OCI-M1 (cell line): ENCODE results near the gene MNX1.

Experiments used
- DNase-seq: peaks from one replicate; lab custom pipeline; 2025; lab: John Stamatoyannopoulos, UW

The MNX1 gene

GRCh38 chr7:157010588-157011332 is at the start of gene MNX1:
Gene MNX1 (minus strand): TSS chr7:157010663. CDS start chr7:157010350, 313 bp downstream.
- no peak for DNase-seq

GRCh38 chr7:157059534-157059933 is 49.1 kb upstream of the MNX1 start:
- no peak for DNase-seq

- no peak for DNase-seq
Observed at GRCh38 chr7:157058701-157059100, 48.2 kb upstream of the MNX1 start.

GRCh38 chr7:157058068-157058467 is 47.6 kb upstream of the MNX1 start:
- no peak for DNase-seq

DNA sequence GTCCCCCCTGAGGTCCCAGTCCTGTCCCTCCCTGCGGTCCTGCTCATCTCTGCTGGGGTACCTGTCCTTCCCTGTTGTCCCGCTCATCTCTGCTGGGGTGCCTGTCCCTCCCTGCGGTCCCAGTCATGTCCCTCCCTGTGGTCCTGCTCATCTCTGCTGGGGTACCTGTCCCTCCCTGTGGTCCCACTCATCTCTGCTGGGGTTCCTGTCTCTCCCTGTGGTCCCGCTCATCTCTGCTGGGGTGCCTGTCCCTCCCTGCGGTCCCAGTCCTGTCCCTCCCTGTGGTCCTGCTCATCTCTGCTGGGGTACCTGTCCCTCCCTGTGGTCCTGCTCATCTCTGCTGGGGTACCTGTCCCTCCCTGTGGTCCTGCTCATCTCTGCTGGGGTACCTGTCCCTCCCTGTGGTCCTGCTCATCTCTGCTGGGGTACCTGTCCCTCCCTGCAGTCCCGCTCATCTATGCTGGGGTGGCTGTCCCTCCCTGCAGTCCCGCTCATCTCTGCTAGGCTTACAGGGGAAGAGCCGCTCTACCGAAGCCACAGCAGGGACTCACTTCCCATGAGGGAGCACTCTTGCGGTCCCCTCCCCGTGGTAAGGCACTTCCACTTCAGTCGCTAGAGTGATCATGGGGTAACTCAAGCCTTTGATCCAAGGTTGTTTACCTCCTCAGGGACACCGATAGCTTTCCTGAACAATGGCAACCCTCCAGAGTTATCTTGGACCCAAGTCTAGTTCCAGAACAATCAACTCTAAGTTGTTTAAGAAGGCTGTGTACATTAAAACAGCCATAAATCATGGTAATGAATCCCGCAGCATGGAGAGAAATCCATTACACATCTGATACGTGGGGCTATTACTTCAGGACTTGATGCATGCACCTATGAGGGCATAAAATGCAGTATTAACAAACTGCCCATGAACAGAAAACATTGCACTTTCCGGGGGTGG is 46.8 kb upstream of the MNX1 start:
- DNase-seq, result no peak

DNA sequence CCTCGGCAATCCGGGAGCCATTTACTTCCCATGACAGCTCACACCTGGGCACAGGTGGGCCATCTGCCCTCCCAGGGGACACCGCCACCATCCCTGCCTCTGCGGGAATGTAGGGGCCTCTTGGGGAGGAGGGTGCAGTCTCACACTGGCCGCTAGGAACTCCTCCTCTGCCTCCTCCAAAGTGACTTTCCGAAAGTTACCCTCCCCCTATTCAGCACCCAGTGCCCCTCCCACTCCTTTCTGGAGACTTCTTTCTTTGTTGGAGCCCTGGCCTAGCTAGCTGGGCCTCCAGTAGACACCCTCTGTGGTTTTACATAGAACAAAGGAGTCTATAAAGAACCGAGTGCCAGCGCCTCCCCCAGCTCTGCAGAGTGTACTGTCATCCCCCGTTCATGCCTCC is 45.8 kb upstream of the MNX1 start:
- no peak for DNase-seq

GRCh38 chr7:157054927-157055326 is 44.5 kb upstream of the MNX1 start:
- DNase-seq, result no peak

DNA sequence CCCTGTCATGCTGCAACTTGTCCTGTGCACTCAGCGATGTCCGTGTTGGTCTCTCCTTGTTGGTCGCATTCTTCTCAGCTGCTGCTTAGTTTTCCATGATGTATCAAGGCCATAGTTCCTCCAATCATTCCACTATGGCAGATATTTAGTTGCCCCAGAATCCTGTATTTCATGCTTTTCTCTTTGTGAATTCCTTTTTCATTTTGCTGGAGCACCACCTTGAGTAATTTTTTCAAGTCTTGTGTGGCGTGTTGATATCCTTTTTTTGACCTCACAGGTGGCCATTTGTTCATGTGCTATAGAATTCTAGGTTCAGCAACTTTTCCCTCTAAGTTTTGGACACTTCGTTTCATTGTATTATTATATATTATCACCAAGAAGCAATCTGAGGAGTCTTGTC is 42.7 kb upstream of the MNX1 start:
- DNase-seq, result no peak

GRCh38 chr7:157047148-157047547 is 36.7 kb upstream of the MNX1 start:
- no peak for DNase-seq

DNA sequence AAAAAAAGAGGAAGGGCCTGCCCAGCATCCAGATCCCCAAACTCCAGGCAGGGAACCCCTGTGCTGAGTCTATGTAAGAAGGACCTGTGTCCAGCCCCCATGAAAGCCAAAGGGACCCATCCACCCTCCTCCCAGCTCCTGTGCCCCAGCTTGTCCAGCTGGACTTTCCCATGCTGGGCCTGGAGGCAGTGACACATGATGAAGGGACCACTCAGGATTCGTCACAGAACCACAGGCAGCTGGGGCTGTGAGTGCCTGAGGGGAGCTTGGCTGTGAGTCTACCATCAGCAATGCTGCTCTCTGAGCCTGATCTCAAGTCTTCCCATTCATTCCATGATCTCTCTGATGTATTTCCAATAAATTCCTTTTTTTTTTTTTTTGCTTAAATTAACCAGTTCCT is 36.2 kb upstream of the MNX1 start:
- DNase-seq, result no peak

DNA sequence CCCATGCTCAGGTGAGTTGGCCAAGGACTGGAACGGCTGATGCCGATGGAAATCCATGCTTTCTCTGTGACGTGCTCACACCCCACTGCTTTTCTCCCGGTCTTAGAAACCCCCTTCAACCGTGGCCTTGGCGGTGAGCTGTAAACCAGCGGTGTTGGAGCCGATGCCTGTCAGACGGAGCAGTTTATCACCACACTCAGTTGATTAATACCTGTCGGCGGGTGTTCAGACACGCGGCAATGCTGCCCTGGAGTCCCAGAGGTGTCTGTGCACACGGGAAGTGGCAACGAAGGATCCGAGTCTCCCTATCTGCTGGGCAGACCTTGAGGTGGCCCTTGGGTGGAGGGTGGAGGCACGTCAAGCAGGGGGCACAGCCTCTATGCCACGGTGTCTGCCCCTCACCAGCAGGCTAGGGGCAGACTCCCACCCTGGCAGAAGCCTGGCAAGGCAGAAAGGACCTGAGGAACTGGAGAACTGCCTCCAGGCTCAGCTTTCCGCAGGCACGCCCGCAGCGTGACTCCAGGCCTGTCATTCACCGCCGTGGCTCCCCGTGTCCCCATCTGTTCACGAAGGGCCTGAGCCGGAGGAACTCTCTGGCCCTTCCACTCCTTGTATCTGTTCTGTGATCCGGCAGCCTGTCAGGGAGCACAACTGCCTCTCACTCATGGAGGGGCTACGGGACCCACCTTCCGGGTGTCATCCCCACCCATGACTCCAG is 34.6 kb upstream of the MNX1 start:
- no peak for DNase-seq

GRCh38 chr7:157044147-157044687 is 33.8 kb upstream of the MNX1 start:
- no peak for DNase-seq

- DNase-seq, result no peak
Observed at GRCh38 chr7:157043745-157044144, 33.3 kb upstream of the MNX1 start.

DNA sequence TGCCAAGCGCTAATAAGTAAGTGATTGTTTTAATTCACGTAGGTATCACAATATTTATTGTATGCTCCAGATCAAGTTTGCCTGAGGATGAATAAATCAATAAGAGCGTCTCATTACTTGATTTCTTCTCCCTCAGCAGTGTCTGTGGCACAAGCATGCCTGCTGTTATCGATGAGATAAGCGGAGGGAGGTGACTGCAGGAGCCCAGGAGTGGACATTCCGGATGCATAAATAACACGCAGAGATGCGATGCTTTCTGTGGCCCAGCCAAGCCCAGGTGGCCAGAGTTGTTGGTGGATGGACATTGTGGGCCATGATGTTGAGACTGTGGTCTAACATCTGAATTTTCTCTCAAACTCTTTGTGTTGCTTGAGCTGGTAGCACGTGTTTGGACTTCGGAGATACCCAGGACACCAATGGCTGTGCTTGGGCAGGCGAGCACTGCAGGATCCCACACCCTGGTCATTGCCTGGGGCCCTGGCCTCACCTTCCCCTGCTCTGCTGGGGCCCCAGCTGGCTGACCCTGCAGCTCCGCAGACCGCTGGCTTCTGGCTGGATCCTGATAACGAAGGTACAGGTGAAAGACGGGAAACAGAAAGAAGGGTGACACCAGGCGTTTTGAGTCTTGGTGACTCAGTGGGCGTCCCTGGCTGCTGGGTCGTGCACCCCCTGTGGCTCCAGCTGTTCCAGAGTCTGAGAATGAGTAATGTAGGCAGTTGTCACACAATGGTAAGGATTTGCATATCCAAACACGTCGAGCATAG is 31.2 kb upstream of the MNX1 start:
- no peak for DNase-seq

- DNase-seq, result no peak
Observed at GRCh38 chr7:157041004-157041403, 30.5 kb upstream of the MNX1 start.

DNA sequence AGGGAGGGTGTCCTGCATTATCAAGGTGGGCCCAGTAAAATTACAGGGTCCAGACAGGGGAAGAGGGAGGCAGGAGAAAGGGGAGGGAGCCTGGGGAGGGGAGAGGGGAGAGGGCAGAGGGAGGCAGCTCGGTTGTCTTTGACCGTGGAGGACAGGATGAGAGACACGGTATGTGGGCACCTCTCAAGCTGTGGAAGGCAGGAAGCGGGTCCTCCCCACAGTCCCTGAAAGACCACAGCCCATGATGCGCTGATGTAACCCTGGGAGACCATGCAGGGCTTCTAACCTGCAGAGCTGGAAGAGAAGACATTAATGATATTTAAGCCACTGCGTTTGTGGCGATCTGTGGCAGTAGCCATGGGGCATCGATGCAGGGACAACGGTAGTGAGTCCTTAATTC is 27.2 kb upstream of the MNX1 start:
- no peak for DNase-seq

GRCh38 chr7:157037028-157037427 is 26.6 kb upstream of the MNX1 start:
- no peak for DNase-seq

DNA sequence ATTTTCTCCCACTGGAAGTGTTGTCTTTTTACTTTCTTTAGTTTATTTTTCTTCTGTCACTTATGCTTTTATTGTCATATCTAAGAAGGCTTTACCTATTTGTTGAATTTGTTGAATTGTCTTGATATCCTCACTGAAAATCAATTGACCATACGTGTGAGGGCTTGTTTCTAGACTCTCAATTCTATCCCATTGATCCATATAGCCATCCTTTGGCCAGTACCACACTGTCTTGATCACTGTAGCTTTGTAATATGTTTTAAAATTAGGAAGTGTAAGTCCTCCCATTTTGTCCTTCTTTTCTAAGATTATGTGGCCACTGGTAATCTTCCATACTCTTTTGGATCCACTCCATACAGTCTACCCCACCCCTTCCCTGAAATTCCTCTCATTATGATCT is 25.5 kb upstream of the MNX1 start:
- DNase-seq, result no peak

DNA sequence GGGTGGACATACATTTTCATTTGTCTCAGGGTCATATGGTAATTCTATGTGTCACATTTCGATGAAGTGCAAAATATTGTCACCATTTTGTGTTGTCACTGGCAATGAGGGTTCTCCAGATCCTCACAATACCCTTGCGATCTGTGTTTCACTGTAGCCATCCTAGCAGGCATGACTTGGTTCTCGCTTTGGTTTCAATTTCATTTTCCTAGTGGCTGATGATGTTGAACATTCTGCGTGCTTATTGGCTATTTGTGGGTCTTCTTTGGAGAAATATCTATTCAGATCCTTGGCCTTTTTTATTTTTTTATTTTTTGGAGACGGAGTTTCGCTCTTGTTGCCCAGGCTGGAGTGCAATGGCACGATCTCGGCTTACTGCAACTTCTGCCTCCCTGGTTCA is 24.8 kb upstream of the MNX1 start:
- DNase-seq, result peak; percentile 1

DNA sequence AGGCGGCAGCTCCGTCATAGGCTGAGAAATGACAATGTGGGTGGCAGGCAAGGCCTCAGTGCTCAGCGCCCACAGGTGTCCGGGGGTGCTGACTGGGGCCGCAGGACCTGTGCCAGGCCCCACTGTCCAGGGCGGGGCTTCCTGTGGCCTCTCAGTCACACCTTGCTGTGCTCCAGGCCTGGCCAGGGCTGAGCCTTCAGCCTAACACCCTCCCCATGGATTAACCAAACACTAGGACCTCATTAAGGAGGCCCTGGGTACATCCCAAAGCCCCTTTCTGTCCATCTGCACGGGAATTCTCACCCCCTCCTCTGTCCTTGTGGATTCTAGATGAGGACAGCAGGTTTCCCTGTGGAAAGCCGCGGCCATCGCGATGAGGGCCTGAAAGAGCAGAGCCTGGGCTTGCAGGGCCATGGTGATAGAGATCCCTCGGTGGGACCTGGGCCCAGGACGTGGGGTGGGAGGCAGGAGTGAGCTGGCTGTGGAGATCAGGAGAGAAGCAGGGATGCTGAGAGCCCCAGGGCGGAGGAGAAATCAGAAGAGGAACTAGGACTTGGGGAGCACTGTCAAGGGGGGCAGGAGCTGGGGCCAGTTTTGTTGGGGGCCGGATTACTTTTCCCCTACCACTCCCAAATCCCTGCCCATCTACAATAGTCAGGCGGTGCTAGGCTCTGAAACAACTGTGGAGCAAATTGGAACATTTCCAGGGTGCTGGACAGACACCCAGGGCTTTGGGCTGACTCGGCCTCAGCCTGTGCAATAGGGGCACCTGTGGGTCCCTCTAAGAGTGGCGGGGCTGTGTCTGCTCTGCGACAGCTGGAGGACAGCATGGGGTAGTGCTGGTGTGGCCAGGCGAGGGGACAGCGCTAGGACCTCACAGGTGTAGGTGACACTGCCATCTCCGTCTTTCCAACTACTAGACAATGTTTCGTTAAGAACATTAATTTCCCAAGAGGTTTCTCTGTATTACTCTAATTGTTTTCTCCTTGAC is 23.3 kb upstream of the MNX1 start:
- DNase-seq, result no peak
